Measurements from ENCODE around the gene CTXN1. TPM values are rescaled to one million over a fixed set of nuclear protein-coding genes. Genes with fewer than 3 reads are reported as not detected.
"Not testable (repeated sequence)": the region's sequence is repeated elsewhere in the genome, so short reads cannot be mapped to it uniquely, and the experiment has no call there.

CTXN1 gene
- total and polyA plus RNA-seq, 2 donors (not counting 1 experiment from before 2014, with no cell fraction given): 0.66 to 0.85 TPM

DNA sequence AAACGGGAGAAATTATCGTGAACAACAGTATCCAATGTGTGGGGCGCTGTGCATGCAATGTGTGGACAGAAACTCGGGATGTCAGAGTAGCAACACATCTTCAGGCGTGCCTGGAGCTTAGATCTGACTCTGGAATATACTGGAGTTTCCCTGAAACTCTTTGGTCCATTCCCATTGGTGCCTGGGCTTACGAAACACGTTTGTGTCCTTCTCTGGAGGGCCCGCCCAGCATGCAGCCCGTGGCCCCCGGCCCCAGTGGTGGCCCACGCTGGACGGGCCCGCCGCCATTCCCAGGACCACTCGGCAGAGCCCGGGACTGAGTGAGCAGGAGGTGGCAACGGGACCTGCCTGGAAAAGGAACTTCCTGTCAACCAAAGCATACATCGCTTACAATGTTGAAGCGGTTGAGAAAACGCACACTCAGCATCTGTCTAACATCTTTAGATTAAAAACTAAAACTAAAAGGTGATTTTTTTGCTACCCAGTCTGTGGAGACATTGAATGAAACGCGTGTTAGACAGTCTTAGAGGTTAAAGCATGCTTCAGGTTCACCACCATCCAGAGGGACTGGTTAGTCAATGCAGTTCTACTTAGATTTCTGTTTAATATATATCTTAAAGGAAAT lies 36.8 kb upstream of the CTXN1 start:
- Histone ChIP-seq H2AFZ (ENCODE audit: low read length) (no peak overlapping the region), H3K9ac (ENCODE audit: insufficient read depth, low read length) (no peak overlapping the region), H3K36me3 (ENCODE audit: control insufficient read depth, insufficient read depth, low read length) (peaks cover 7% of the 10 kb centered on the region), H3K4me2 (ENCODE audit: extremely low read depth, insufficient read depth, low read length) (no peak overlapping the region), H3K4me1 (ENCODE audit: control insufficient read depth, extremely low read depth, insufficient read depth, low read length) (no peaks in the 10 kb centered on the region), H3K27me3 (ENCODE audit: control insufficient read depth, insufficient read depth, low read length) (no peaks in the 10 kb centered on the region), H4K20me1 (ENCODE audit: control insufficient read depth, extremely low read depth, insufficient read depth, low read length) (peaks cover under 1% of the 10 kb centered on the region), H3K79me2 (ENCODE audit: control insufficient read depth, insufficient read depth, low read length) (no peaks in the 10 kb centered on the region), H3K4me3 (replicated peaks in 1 of 4; ENCODE audit: control extremely low read depth in 1 of 4, insufficient read depth in 1 of 4, low read depth in 3 of 4, low read length in 4 of 4) (no peak overlapping the region), H3K27ac (ENCODE audit: insufficient read depth, low read length) (no peak overlapping the region), H3K9me3 (ENCODE audit: control insufficient read depth, insufficient read depth, low read depth, low read length) (no peaks in the 10 kb centered on the region)
- no peak for DNase-seq (ENCODE audit: low read depth in 2 of 2)
- TF ChIP-seq EZH2 (IDR thresholded peaks at IDR 0.05; ENCODE audit: low read length, missing control alignments): no peak
- TF ChIP-seq, protein P1, sequence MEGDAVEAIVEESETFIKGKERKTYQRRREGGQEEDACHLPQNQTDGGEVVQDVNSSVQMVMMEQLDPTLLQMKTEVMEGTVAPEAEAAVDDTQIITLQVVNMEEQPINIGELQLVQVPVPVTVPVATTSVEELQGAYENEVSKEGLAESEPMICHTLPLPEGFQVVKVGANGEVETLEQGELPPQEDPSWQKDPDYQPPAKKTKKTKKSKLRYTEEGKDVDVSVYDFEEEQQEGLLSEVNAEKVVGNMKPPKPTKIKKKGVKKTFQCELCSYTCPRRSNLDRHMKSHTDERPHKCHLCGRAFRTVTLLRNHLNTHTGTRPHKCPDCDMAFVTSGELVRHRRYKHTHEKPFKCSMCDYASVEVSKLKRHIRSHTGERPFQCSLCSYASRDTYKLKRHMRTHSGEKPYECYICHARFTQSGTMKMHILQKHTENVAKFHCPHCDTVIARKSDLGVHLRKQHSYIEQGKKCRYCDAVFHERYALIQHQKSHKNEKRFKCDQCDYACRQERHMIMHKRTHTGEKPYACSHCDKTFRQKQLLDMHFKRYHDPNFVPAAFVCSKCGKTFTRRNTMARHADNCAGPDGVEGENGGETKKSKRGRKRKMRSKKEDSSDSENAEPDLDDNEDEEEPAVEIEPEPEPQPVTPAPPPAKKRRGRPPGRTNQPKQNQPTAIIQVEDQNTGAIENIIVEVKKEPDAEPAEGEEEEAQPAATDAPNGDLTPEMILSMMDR (conservative IDR thresholded peaks at IDR 0.05 in 1 of 2, IDR thresholded peaks at IDR 0.05 in 1 of 2; ENCODE audit: low read depth in 1 of 2, low read length in 2 of 2): no peak

DNA sequence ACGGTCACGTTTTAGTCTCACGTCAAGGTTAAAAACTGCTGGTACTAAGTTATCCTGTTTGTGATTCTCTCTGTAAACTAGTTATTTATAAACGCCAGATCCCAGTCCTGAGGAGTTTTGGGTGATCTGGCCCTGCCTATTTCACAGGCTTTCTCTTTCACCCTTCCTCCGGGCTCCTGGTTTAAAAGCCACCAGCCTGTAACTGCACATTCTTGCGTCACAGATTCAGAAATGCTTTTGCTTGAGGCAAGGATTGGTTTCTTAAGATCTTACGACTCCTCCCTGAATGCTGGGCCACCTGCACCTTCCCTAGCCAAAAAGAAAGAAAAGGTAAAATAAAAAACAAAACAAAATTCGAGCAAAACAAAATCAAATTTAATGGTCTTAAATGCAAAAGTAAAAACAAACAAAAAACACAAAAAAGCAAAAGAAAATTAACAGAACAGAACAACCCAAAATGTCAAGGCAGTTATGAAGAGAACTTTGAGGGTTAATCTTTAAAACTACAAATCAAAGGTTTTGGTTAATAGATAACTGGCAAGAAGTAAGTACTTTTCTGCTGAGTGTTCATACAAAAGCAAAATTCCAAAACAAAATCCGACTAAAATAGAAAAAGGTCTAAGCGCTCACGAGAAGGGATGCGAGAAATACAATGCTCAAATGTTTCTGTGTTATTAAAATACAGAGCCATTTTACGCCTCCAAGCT lies 36.1 kb upstream of the CTXN1 start:
- no peak for DNase-seq (ENCODE audit: low read depth in 2 of 2)
- H4K20me1 ChIP-seq (ENCODE audit: control insufficient read depth, extremely low read depth, insufficient read depth, low read length): no peaks in the 10 kb centered on the region
- H3K4me1 ChIP-seq (ENCODE audit: control insufficient read depth, extremely low read depth, insufficient read depth, low read length): no peaks in the 10 kb centered on the region
- H2AFZ ChIP-seq (ENCODE audit: low read length): no peak overlapping the region
- no peaks in the 10 kb centered on the region for H3K9me3 ChIP-seq (ENCODE audit: control insufficient read depth, insufficient read depth, low read depth, low read length)
- no peak overlapping the region for H3K4me2 ChIP-seq (ENCODE audit: extremely low read depth, insufficient read depth, low read length)
- TF ChIP-seq EZH2 (IDR thresholded peaks at IDR 0.05; ENCODE audit: low read length, missing control alignments): no peak
- TF ChIP-seq, protein P1 (conservative IDR thresholded peaks at IDR 0.05 in 1 of 2, IDR thresholded peaks at IDR 0.05 in 1 of 2; ENCODE audit: low read depth in 1 of 2, low read length in 2 of 2): no peak
- no peak overlapping the region for H3K4me3 ChIP-seq (replicated peaks in 1 of 4; ENCODE audit: control extremely low read depth in 1 of 4, insufficient read depth in 1 of 4, low read depth in 3 of 4, low read length in 4 of 4)
- no peak overlapping the region for H3K9ac ChIP-seq (ENCODE audit: insufficient read depth, low read length)
- H3K36me3 ChIP-seq (ENCODE audit: control insufficient read depth, insufficient read depth, low read length): peaks cover 7% of the 10 kb centered on the region
- H3K27ac ChIP-seq (ENCODE audit: insufficient read depth, low read length): no peak overlapping the region
- no peaks in the 10 kb centered on the region for H3K79me2 ChIP-seq (ENCODE audit: control insufficient read depth, insufficient read depth, low read length)
- H3K27me3 ChIP-seq (ENCODE audit: control insufficient read depth, insufficient read depth, low read length): no peaks in the 10 kb centered on the region

DNA sequence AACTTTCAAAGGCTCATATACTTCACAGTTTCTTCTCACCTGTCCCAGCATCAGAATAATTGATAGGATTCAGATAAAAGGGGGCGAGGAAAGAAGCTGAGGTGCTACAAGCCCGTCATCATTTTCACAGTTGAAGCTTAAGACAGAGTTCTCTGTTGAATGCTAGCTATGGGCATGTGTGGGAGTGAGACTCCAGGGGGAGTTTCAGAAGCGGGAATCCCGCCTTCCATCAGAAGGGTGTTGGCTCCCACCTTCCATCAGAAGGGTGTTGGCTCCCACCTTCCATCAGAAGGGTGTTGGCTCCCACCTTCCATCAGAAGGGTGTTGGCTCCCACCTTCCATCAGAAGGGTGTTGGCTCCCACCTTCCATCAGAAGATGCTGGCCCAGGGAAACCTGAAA lies 35.1 kb upstream of the CTXN1 start:
- not testable (repeated sequence) for H3K4me2 ChIP-seq (ENCODE audit: extremely low read depth, insufficient read depth, low read length); H3K27me3 ChIP-seq (ENCODE audit: control insufficient read depth, insufficient read depth, low read length); H3K9me3 ChIP-seq (ENCODE audit: control insufficient read depth, insufficient read depth, low read depth, low read length); H3K4me1 ChIP-seq (ENCODE audit: control insufficient read depth, extremely low read depth, insufficient read depth, low read length); DNase-seq (ENCODE audit: low read depth in 2 of 2); H2AFZ ChIP-seq (ENCODE audit: low read length); H3K36me3 ChIP-seq (ENCODE audit: control insufficient read depth, insufficient read depth, low read length); H3K79me2 ChIP-seq (ENCODE audit: control insufficient read depth, insufficient read depth, low read length); H3K27ac ChIP-seq (ENCODE audit: insufficient read depth, low read length); H4K20me1 ChIP-seq (ENCODE audit: control insufficient read depth, extremely low read depth, insufficient read depth, low read length); H3K9ac ChIP-seq (ENCODE audit: insufficient read depth, low read length); H3K4me3 ChIP-seq (replicated peaks in 1 of 4; ENCODE audit: control extremely low read depth in 1 of 4, insufficient read depth in 1 of 4, low read depth in 3 of 4, low read length in 4 of 4)
